GM19438 (cell line): ENCODE results near the gene NELFCD.
A peak's percentile ranks its signal among the peaks of the same experiment; 100 is the strongest.

ENCODE experiments used
- ATAC-seq: cut with Tn5 transposase; IDR thresholded peaks from one replicate; pipeline ENCODE4 v1.9.1; 2021; ENCODE audit warnings: low read depth; ENCODE audit not compliant: unreplicated experiment

The NELFCD gene

GRCh38 chr20:59042796-59043631 is 62.0 kb downstream of the NELFCD start:
- peak; percentile 82 for ATAC-seq

GRCh38 chr20:59043698-59044097 is 62.6 kb downstream of the NELFCD start:
- no peak for ATAC-seq

DNA sequence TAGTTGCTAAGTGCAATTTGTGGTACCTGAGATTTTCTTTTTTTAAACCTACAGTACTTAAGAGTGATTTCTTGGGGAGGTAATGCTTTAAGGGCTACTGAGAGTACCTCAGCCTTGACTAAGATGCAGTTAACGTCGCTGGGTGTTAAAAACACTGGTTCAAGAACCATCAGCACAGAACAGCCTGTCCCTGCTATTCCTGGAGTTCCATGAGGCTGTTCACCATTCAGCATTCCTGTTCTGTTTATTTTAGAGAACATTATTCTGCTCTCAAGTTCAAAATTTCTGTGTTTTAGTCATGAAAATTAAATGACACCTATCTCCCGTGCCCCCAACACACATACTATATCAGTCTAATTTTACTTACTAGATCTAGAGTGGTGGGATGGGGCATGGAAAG is 63.2 kb downstream of the NELFCD start:
- no peak for ATAC-seq
